SHP77 (cell line): ENCODE results near the gene DCAF5.
"Not testable (repeated sequence)": the region's sequence is repeated elsewhere in the genome, so short reads cannot be mapped to it uniquely, and the experiment has no call there.

Experiments used
- DNase-seq, 2 experiments: peaks; one replicate each; lab custom pipeline; 2025; lab: John Stamatoyannopoulos, UW

DCAF5 gene

GRCh38 chr14:69096246-69096645, 56.7 kb downstream of the DCAF5 start:
- DNase-seq = no peak

GRCh38 chr14:69094481-69094880, 58.4 kb downstream of the DCAF5 start:
- no peak for DNase-seq

- no peak for DNase-seq
Measured at GRCh38 chr14:69093631-69094421, 59.1 kb downstream of the DCAF5 start.

- no peak for DNase-seq
Measured at GRCh38 chr14:69092840-69093422, 60.0 kb downstream of the DCAF5 start.

DNA sequence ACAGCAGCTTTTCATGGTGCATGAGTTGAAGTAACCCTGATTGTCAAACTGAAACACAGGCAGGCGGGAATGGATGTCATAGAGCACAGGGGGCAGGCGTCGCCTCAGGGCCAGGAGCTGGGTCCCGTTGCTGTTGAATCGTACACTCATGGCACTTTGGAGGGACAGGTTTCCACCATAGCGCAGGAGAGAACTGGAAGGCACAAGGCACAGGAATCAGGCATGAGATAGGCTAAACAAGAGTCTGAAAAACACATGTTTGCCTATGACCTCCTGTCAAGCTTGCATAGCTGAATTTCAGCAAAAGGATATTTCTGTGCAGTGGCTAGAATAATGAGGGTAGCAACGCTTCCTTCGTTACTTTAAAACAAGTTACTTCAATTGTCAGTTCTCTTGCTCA, 61.2 kb downstream of the DCAF5 start:
- DNase-seq = no peak

DNA sequence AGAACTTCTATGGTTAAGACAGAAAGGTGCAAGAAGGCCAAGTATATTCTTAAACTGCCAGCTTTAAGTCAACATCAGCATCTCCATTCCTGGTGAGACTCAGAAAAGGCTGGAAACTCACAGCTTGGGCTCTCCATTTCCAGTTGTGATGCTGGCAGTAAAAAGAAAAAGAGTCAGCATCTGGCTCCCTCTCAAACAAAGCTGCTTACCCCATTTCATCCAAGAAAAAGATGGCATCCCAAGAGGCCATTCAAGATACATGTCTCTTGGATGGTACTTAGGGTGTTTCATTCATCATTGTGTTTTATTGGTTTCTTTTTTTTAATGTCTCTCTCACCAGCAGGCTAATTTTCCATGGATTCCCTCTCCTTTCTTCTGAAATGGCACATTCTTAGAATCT, 61.9 kb downstream of the DCAF5 start:
- no peak for DNase-seq

DNA sequence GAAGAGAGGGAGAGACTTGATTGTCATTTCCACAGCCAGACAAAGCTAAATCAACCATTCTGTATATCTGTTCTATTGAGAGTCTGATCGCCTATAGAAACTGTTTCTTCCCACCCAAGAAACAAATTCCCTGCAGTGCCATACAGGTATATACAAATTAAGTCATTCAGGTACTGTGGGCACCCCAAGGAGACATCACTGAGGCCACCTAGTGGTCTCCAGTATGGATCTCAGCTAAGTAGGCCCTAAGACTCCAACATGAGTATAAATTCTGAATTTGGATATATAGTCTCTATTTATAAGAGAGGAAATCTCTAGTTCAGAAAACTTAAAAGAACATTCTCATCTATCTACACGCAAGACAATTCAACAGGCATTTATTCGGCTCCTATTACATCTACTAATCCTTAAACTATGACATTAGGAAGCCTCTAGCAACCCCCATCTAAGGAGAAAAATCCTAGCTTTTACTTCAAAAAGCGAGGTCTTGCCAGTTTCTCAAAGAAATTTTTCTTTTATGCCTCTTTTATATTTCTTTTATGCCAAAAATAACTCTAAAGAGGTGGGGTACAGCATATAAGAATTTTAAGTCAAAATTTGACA, 62.6 kb downstream of the DCAF5 start:
- peak; percentile 11 to 12 for DNase-seq

GRCh38 chr14:69089046-69089445, 63.9 kb downstream of the DCAF5 start:
- no peak for DNase-seq

DNA sequence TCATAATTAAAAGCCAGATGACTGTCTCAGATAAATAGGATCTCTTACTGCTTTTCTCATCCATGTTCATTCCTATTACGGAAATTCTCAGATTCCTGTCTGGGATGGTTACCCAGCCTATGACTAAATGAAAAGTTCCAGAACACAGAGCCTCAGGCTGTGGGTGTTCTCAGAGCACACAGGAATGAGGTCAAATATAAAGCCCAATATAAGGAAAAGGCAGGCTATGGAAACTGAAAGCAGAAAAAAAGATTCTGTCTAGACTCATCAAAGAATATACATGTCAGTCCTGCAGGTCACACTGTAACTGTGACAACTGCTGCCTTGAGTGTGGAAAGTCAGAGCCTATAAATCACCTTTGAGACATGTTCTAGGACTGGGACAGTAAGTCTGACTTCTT, 64.3 kb downstream of the DCAF5 start:
- no peak for DNase-seq

GRCh38 chr14:69087061-69087461, 65.9 kb downstream of the DCAF5 start:
- DNase-seq = no peak

DNA sequence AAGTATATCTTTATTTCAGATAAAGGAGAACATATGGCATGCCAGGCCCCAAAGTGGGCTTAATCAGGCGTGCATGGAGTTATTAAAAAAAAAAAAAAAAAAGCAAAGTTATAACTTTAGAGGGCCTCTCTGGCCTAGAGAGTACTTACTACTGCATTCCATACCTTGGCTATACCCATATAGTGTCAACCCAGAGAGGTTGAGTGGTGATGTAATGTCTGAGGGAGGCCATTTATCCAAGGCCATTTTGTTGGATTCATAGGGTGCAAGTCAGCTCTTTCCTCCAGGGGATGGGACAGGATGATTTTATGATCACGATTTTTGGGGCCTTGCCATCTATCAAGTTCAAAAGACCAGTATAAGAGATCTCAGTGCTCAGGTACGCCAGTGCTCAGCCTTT, 66.4 kb downstream of the DCAF5 start:
- DNase-seq = no peak

- no peak for DNase-seq
Measured at GRCh38 chr14:69084023-69084422, 68.9 kb downstream of the DCAF5 start.

DNA sequence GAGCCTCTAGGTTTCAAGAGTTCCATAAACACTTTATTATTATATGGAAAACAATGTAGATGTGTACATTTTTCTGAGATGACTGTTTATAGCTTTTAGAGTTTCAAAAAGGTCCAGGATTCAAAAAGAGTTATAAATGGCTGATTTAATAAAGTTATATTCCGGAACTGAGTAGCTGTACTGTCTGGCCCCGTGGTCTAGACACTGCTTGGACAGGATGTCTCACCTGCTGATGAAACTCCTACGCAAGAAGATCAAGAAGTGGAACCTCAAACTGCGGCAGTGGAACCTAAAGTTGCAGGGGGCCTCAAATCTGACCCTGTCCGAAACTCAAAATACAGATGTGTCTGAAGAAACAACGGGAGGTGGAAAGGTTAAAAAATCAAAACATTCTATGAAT, 69.7 kb downstream of the DCAF5 start:
- DNase-seq = no peak

- DNase-seq = no peak
Measured at GRCh38 chr14:69081271-69081670, 71.6 kb downstream of the DCAF5 start.

- no peak for DNase-seq
Measured at GRCh38 chr14:69079747-69080146, 73.2 kb downstream of the DCAF5 start.

DNA sequence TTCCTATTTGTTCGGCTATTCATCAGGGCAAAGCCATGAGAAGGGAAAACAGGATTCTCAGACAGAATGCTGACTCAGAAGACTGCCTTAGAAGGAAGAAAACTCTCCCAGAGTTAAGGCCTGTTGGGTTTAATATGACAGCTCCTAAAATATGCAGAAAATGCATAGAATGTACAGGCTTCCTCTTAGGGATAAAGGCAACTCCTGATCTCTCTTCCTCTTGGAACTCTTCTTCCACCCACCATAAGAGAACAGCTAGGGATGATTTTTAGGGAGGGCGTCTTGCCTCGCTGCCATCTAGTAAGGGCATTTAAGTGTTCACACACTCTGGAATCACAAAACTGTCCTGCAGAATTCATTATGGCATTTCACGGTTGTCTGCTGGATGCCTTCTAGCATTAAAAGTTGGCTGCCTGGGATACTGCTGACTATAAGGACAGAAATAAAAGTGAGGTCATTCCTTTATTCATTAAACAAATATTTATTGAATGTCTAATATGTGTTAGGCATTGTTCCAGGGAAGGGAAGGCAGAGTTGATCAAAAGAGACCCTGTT, 73.7 kb downstream of the DCAF5 start:
- DNase-seq = no peak

DNA sequence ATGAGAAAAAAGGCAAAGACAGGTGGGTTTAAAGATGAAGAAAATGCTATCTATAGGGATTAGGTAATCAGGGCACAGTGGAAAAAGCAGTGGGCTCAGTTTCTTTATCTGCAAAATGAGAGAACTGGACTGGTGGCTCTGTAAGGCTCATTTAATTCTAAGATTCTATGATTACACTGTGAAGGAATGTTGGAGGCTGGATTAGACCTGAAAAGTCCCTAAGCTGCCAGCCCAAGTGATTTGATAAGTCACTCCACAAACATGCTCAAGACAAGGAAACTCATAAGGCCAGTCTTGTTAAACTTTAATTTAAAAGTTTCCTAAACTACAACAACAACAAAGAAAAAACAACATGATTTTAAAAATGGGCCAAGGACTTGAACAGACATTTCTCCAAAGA, 75.1 kb downstream of the DCAF5 start:
- no peak for DNase-seq

DNA sequence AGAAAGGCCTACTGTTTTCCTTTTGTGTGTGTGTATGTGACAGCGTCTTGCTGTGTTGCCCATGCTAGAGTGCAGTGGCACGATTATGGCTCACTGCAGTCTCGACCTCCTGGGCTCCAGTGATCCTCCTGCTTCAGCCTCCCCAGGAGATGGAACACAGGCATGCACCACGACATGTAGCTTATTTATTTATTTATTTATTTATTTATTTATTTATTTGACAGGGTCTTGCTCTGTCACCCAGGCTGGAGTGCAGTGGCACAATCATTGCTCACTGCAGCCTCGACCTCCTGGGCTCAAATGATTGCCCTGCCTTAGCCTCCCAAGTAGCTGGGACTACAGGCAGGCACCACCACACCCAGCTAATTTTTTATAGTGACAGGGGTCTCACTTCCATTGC, 75.7 kb downstream of the DCAF5 start:
- DNase-seq = not testable (repeated sequence)

GRCh38 chr14:69076341-69076740, 76.6 kb downstream of the DCAF5 start:
- DNase-seq = no peak

DNA sequence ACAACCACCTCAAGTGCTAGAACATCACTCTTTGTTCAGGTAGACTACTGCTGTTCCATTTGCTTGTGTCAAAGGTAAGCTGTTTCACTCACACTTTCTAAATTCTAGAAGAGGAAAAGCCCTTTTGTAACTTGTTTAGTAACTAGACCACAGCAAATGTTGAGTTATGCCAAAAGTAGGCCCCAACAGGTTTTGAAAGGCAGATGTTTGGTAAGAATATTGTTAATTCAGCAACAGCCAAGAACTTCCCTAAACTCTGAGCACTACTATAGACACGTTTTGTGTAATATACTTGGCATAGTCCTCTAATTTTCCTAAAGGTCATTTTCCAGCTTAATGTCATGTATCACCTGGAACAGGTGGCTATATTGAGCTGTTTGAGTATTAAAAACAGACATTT, 79.0 kb downstream of the DCAF5 start:
- no peak for DNase-seq

GRCh38 chr14:69073429-69073828, 79.5 kb downstream of the DCAF5 start:
- no peak for DNase-seq

GRCh38 chr14:69072584-69072983, 80.3 kb downstream of the DCAF5 start:
- DNase-seq = no peak

DNA sequence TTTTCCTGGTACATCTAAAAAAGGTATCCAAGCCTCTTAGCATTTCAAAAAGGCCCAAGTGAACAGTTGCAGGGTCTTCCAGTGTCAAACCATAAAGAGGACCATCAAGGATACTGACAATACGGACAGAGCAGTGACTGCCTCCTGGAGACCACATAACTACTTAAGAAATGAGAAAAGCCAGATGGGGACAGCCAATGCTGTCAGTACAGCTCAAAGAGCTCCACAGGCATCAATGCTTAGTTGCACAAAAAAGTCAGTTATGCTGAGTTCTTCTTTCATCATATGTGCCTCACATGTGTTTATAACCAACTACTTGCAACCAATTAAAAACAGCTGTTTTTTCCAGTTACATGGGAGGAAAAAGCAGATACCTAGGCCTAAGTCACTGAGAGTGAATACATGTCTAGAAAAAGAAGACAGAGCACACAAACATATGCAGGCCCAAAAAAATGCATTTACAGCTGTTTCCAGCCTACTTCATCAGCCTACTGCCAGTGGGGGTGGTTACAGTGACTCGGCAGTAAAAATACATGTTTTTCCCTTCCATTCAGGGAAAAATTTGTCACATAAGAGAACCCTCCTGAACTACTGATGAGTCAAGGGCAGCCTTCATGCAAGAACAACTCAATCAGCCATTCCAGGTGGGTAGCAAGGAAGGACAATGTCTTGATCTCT, 84.0 kb downstream of the DCAF5 start:
- no peak for DNase-seq
